Measurements from ENCODE around the gene AARS2.

Gene AARS2

GRCh38 chr6:44309631-44310030 lies 3.5 kb downstream of the AARS2 start:
- TF ChIP-seq GATA3 (IDR thresholded peaks at IDR 0.05; ENCODE audit: low read depth, low read length) (no peak), GATA2 (IDR thresholded peaks at IDR 0.05; ENCODE audit: low read depth, low read length) (no peak)

GRCh38 chr6:44309092-44309491 lies 4.1 kb downstream of the AARS2 start:
- no peak for TF ChIP-seq GATA3 (IDR thresholded peaks at IDR 0.05; ENCODE audit: low read depth, low read length)

- TF ChIP-seq GATA3 (IDR thresholded peaks at IDR 0.05; ENCODE audit: low read depth, low read length), result no peak
- TF ChIP-seq GATA2 (IDR thresholded peaks at IDR 0.05; ENCODE audit: low read depth, low read length), result no peak
Observed at GRCh38 chr6:44307217-44307616, 5.9 kb downstream of the AARS2 start.

GRCh38 chr6:44306710-44307109 lies 6.4 kb downstream of the AARS2 start:
- TF ChIP-seq GATA2 (IDR thresholded peaks at IDR 0.05; ENCODE audit: low read depth, low read length) (no peak), GATA3 (IDR thresholded peaks at IDR 0.05; ENCODE audit: low read depth, low read length) (no peak)

- TF ChIP-seq GATA3 (IDR thresholded peaks at IDR 0.05; ENCODE audit: low read depth, low read length), result no peak
- no peak for TF ChIP-seq GATA2 (IDR thresholded peaks at IDR 0.05; ENCODE audit: low read depth, low read length)
Observed at GRCh38 chr6:44305200-44305725, 7.9 kb downstream of the AARS2 start.

GRCh38 chr6:44304282-44305199 lies 8.6 kb downstream of the AARS2 start:
- TF ChIP-seq GATA3 (IDR thresholded peaks at IDR 0.05; ENCODE audit: low read depth, low read length) (no peak), GATA2 (IDR thresholded peaks at IDR 0.05; ENCODE audit: low read depth, low read length) (no peak)

- no peak for TF ChIP-seq GATA2 (IDR thresholded peaks at IDR 0.05; ENCODE audit: low read depth, low read length)
- no peak for TF ChIP-seq GATA3 (IDR thresholded peaks at IDR 0.05; ENCODE audit: low read depth, low read length)
Observed at GRCh38 chr6:44303842-44304241, 9.3 kb downstream of the AARS2 start.

- TF ChIP-seq GATA2 (IDR thresholded peaks at IDR 0.05; ENCODE audit: low read depth, low read length) (no peak), GATA3 (IDR thresholded peaks at IDR 0.05; ENCODE audit: low read depth, low read length) (no peak)
Observed at GRCh38 chr6:44302856-44303255, 10.3 kb downstream of the AARS2 start.

GRCh38 chr6:44301782-44302564 lies 11.2 kb downstream of the AARS2 start:
- TF ChIP-seq GATA3 (IDR thresholded peaks at IDR 0.05; ENCODE audit: low read depth, low read length) (no peak), GATA2 (IDR thresholded peaks at IDR 0.05; ENCODE audit: low read depth, low read length) (no peak)

GRCh38 chr6:44301106-44301505 lies 12.0 kb downstream of the AARS2 start:
- no peak for TF ChIP-seq GATA2 (IDR thresholded peaks at IDR 0.05; ENCODE audit: low read depth, low read length)
- TF ChIP-seq GATA3 (IDR thresholded peaks at IDR 0.05; ENCODE audit: low read depth, low read length), result no peak

GRCh38 chr6:44300292-44300823 lies 12.8 kb downstream of the AARS2 start:
- TF ChIP-seq GATA2 (IDR thresholded peaks at IDR 0.05; ENCODE audit: low read depth, low read length) (no peak), GATA3 (IDR thresholded peaks at IDR 0.05; ENCODE audit: low read depth, low read length) (no peak)

GRCh38 chr6:44298864-44299263 lies 14.3 kb downstream of the AARS2 start:
- TF ChIP-seq GATA3 (IDR thresholded peaks at IDR 0.05; ENCODE audit: low read depth, low read length), result no peak
- TF ChIP-seq GATA2 (IDR thresholded peaks at IDR 0.05; ENCODE audit: low read depth, low read length), result no peak

GRCh38 chr6:44298055-44298803 lies 14.9 kb downstream of the AARS2 start:
- TF ChIP-seq GATA3 (IDR thresholded peaks at IDR 0.05; ENCODE audit: low read depth, low read length) (no peak), GATA2 (IDR thresholded peaks at IDR 0.05; ENCODE audit: low read depth, low read length) (no peak)

All from SH-SY5Y (cell line).